GM23248 (cell line): ENCODE results near the gene FBXO46. TPM values are rescaled to one million over a fixed set of nuclear protein-coding genes. Genes with fewer than 3 reads are reported as not detected.
A peak's percentile ranks its signal among the peaks of the same experiment; 100 is the strongest.
"Not testable (repeated sequence)": the region's sequence is repeated elsewhere in the genome, so short reads cannot be mapped to it uniquely, and the experiment has no call there.

ENCODE experiments used
- DNase-seq: peaks from one replicate; pipeline ENCODE4 v3.0.0-alpha.2; 2015
- H2AFZ ChIP-seq: fragments of 200-600 bp; sonication (generic); 2 replicates; pipeline ENCODE4 v1.6.1; 2016; ENCODE audit warnings: antibody characterized with exemption
- H3F3A ChIP-seq: fragments of 200-600 bp; sonication (generic); 2 replicates; pipeline ENCODE4 v1.6.1; 2016; ENCODE audit warnings: mild to moderate bottlenecking, antibody characterized with exemption, mixed run types; ENCODE audit not compliant: insufficient read depth
- H3K27ac ChIP-seq: fragments of 200-600 bp; sonication (generic); 2 replicates; pipeline ENCODE4 v1.5.1; 2016; ENCODE audit warnings: mild to moderate bottlenecking
- H3K27me3 ChIP-seq: fragments of 200-600 bp; sonication (generic); replicated peaks from 2 replicates; pipeline ENCODE4 v1.6.1; 2016; ENCODE audit warnings: mild to moderate bottlenecking; ENCODE audit not compliant: insufficient read depth
- H3K36me3 ChIP-seq: fragments of 200-600 bp; sonication (generic); 2 replicates; pipeline ENCODE4 v1.6.1; 2016; ENCODE audit warnings: low read depth, mild to moderate bottlenecking
- H3K4me1 ChIP-seq: fragments of 200-600 bp; sonication (generic); 2 replicates; pipeline ENCODE4 v1.6.1; 2016; ENCODE audit warnings: mild to moderate bottlenecking; ENCODE audit not compliant: insufficient read depth
- H3K4me2 ChIP-seq: fragments of 200-600 bp; sonication (generic); one replicate; pipeline ENCODE4 v1.6.1; 2016; ENCODE audit warnings: mild to moderate bottlenecking; ENCODE audit not compliant: unreplicated experiment
- H3K4me3 ChIP-seq: fragments of 200-600 bp; sonication (generic); 2 replicates; pipeline ENCODE4 v1.5.1; 2016; ENCODE audit warnings: mild to moderate bottlenecking
- H3K79me2 ChIP-seq: fragments of 200-600 bp; sonication (generic); 2 replicates; pipeline ENCODE4 v1.6.1; 2016; ENCODE audit warnings: mild to moderate bottlenecking; ENCODE audit not compliant: insufficient read depth
- H3K9ac ChIP-seq: fragments of 200-600 bp; sonication (generic); 2 replicates; pipeline ENCODE4 v1.6.1; 2016; ENCODE audit warnings: mild to moderate bottlenecking
- H3K9me2 ChIP-seq: fragments of 200-600 bp; sonication (generic); 2 replicates; pipeline ENCODE4 v1.6.1; 2016; ENCODE audit warnings: mixed run types, mild to moderate bottlenecking, moderate library complexity; ENCODE audit not compliant: insufficient read depth
- H3K9me3 ChIP-seq: fragments of 200-600 bp; sonication (generic); one replicate; pipeline ENCODE4 v1.6.1; 2017; ENCODE audit warnings: low read depth
- H4K20me1 ChIP-seq: fragments of 200-600 bp; sonication (generic); 2 replicates; pipeline ENCODE4 v1.6.0; 2016; ENCODE audit not compliant: insufficient read depth
- EZH2 ChIP-seq: fragments of 200-600 bp; sonication (generic); IDR thresholded peaks from 2 replicates; pipeline ENCODE4 v1.6.1; 2018; ENCODE audit warnings: antibody characterized with exemption, mild to moderate bottlenecking; ENCODE audit not compliant: insufficient read depth, poor library complexity, severe bottlenecking
- EZH2phosphoT487 ChIP-seq: fragments of 200-600 bp; sonication (generic); IDR thresholded peaks from 2 replicates; pipeline ENCODE4 v1.6.1; 2018; ENCODE audit warnings: antibody characterized with exemption, moderate library complexity, mild to moderate bottlenecking, low read depth; ENCODE audit not compliant: insufficient read depth
- WGBS, 2 experiments: methylation state at CpG; one replicate each; pipeline ENCODE4 v1.1.6; 2015 to 2017; ENCODE audit warnings: low lambda C conversion rate in 2 of 2, low coverage in 1 of 2; ENCODE audit errors: missing lambda C conversion rate in 2 of 2; 5-methylcytosine and 5-hydroxymethylcytosine counted together
- in situ Hi-C: fragments of 300-500 bp; cut with MboI; formaldehyde crosslinking; loops from 2 replicates; pipeline ENCODE4 v1.15.0; 2020
- polyA plus RNA-seq: library from polyadenylated mRNA; unstranded; fragments of >200 nt; fragmentation: Nextera tagmentation; extraction: Ambion mirVana; gene quantifications from 2 replicates; pipeline ENCODE4 v1.2.1, GENCODE V29; 2016
- total RNA-seq: library from RNA; depleted of rRNA; stranded (reverse); fragments of >200 nt; shearing (Covaris generic); gene quantifications from 2 replicates; pipeline ENCODE4 v1.2.3, GENCODE V29; 2014

The FBXO46 gene
- total and polyA plus RNA-seq, 2 experiments from 2014 or later, result 3.1 to 6.3 TPM

DNA sequence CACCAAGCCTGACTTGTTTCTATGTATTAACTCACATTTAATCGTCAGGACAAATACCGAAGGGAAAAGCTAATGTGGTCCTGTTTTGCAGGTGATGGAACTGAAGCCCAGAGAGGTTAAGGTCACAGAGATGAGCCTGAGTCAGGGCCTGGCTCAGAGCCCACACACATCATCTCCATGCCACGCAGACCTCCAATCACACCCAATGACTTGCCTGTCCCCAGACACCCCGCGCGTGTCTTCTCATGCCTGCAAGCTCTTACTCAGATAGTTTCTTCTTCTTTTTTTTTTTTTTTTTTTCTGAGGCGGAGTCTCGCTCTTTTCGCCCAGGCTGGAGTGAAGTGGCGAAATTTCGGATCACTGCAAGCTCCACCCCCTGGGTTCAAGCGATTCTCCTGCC, 21.9 kb upstream of the FBXO46 start:
- no peaks in the 10 kb centered on the region for H3K79me2 ChIP-seq
- TF ChIP-seq EZH2 (no peak), EZH2phosphoT487 (no peak)
- H3K9ac ChIP-seq, result no peak overlapping the region
- no peaks in the 10 kb centered on the region for H4K20me1 ChIP-seq
- peak; percentile 26 for DNase-seq
- H3K9me2 ChIP-seq, result no peaks in the 10 kb centered on the region
- H3F3A ChIP-seq, result no peaks in the 10 kb centered on the region
- no peak overlapping the region for H3K4me3 ChIP-seq
- WGBS, 2 experiments, result 76 to 85% methylated on average over 9 to 12 of the region's 12 CpGs
- H2AFZ ChIP-seq, result no peak overlapping the region
- no peaks in the 10 kb centered on the region for H3K9me3 ChIP-seq
- H3K27ac ChIP-seq, result no peak overlapping the region
- H3K4me2 ChIP-seq, result no peak overlapping the region
- no peaks in the 10 kb centered on the region for H3K4me1 ChIP-seq
- in situ Hi-C loops, result no loop called here
- H3K27me3 ChIP-seq, result no peaks in the 10 kb centered on the region
- no peaks in the 10 kb centered on the region for H3K36me3 ChIP-seq

DNA sequence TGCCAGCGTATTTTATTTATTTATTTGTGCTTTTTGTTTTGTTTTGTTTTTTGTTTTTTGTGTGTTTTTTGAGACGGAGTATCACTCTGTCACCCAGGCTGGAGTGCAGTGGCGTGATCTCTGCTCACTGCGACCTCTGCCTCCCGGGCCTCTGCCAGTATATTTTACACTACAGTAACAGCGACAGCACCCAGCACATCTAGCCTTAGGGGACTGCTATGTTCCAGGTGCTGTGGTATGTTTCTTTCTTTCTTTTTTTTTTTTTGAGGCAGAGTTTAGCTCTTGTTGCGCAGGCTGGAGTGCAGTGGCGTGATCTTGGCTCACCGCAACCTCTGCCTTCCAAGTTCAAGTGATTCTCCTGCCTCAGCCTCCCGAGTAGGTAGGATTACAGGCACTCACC, 20.8 kb upstream of the FBXO46 start:
- H3K36me3 ChIP-seq, H3K9me3 ChIP-seq, H3K27ac ChIP-seq, H3K79me2 ChIP-seq, H3K4me1 ChIP-seq, DNase-seq, H3K4me3 ChIP-seq, H3F3A ChIP-seq, H3K9ac ChIP-seq, H3K4me2 ChIP-seq, H3K9me2 ChIP-seq, H4K20me1 ChIP-seq, H2AFZ ChIP-seq, H3K27me3 ChIP-seq, in situ Hi-C loops: not testable (repeated sequence)
- 82% methylated on average over 10 of the region's 10 CpGs for WGBS, 2 experiments

DNA sequence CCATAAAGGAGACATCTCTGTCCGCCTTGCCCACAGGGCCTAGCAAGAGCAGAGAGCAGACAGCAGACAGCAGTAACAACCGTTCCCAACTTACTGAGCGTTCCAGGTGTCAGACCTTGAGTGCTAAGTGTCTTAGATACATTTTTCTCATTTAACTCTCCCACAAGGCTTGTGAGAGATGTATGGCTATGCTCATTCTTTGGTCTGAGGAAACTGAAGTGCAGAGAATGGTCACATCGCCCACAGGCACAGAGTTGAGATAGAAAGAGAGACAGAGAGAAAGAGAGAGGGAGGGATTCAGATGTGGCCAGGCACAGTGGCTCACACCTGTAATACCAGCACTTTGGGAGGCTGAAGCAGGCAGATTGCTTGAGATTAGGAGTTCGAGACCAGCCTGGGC, 16.8 kb upstream of the FBXO46 start:
- H3F3A ChIP-seq, result no peaks in the 10 kb centered on the region
- H3K9me3 ChIP-seq, result no peaks in the 10 kb centered on the region
- H2AFZ ChIP-seq, result no peak overlapping the region
- H3K9me2 ChIP-seq, result no peaks in the 10 kb centered on the region
- TF ChIP-seq EZH2phosphoT487, result no peak
- no peak for TF ChIP-seq EZH2
- H3K4me2 ChIP-seq, result no peak overlapping the region
- H3K4me3 ChIP-seq, result no peak overlapping the region
- 63 to 66% methylated on average over 5 of the region's 5 CpGs for WGBS, 2 experiments
- no peaks in the 10 kb centered on the region for H4K20me1 ChIP-seq
- no peaks in the 10 kb centered on the region for H3K4me1 ChIP-seq
- no peaks in the 10 kb centered on the region for H3K27me3 ChIP-seq
- in situ Hi-C loops, result no loop called here
- H3K27ac ChIP-seq, result no peak overlapping the region
- no peaks in the 10 kb centered on the region for H3K79me2 ChIP-seq
- DNase-seq, result no peak
- H3K36me3 ChIP-seq, result no peaks in the 10 kb centered on the region
- H3K9ac ChIP-seq, result no peak overlapping the region

DNA sequence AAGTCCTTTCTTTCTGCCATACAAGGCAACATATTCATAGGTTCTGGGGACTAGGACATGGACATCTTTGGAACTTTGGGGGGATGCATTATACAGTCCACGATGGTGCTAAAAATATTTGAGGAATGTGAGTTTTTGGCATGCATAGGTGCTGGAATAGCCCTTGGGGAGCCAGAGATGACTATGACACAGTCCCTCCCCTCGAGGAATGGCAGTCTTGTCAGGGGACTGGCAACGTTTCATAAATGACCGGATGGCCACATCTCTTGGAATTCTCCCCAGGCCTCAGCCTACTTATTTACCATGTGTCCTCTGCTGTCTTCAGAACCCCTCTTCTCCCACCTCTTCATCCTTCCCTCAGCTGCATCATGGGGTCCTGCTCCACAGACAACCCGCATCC, 16.2 kb upstream of the FBXO46 start:
- no peaks in the 10 kb centered on the region for H4K20me1 ChIP-seq
- no peaks in the 10 kb centered on the region for H3K36me3 ChIP-seq
- no peaks in the 10 kb centered on the region for H3K4me1 ChIP-seq
- in situ Hi-C loops, result no loop called here
- no peak overlapping the region for H3K4me3 ChIP-seq
- WGBS, 2 experiments, result 63 to 69% methylated on average over 5 of the region's 5 CpGs
- no peaks in the 10 kb centered on the region for H3K79me2 ChIP-seq
- no peak for TF ChIP-seq EZH2phosphoT487
- TF ChIP-seq EZH2, result no peak
- H2AFZ ChIP-seq, result no peak overlapping the region
- H3K4me2 ChIP-seq, result no peak overlapping the region
- DNase-seq, result no peak
- no peaks in the 10 kb centered on the region for H3K9me3 ChIP-seq
- no peaks in the 10 kb centered on the region for H3K27me3 ChIP-seq
- no peak overlapping the region for H3K27ac ChIP-seq
- H3K9ac ChIP-seq, result no peak overlapping the region
- no peaks in the 10 kb centered on the region for H3K9me2 ChIP-seq
- H3F3A ChIP-seq, result no peaks in the 10 kb centered on the region

DNA sequence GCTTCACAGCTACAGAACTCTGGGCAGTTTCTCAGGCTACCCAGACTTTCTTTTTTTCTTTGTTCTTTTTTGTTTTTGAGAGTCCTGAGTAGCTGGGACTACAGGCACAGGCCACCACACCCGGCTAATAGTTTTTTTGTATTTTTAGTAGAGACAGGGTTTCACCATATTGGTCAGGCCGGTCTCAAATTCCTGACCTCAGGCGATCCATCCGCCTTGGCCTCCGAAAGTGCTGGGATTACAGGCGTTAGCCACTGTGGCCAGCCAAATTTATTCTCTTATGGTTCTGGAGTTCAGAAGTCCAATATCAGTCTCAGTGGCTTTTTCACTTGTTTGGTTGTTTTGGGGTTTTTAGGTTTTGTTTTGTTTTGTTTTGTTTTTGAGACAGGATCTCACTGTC, 14.9 kb upstream of the FBXO46 start:
- Histone ChIP-seq H3F3A (no peaks in the 10 kb centered on the region), H3K4me2 (no peak overlapping the region), H3K79me2 (no peaks in the 10 kb centered on the region), H3K9me3 (no peaks in the 10 kb centered on the region), H3K9ac (no peak overlapping the region), H3K4me3 (no peak overlapping the region), H4K20me1 (no peaks in the 10 kb centered on the region), H2AFZ (no peak overlapping the region), H3K27me3 (no peaks in the 10 kb centered on the region), H3K9me2 (no peaks in the 10 kb centered on the region), H3K4me1 (no peaks in the 10 kb centered on the region), H3K27ac (no peak overlapping the region), H3K36me3 (no peaks in the 10 kb centered on the region)
- in situ Hi-C loops, result no loop called here
- no peak for DNase-seq
- no peak for TF ChIP-seq EZH2phosphoT487
- no peak for TF ChIP-seq EZH2
- WGBS, 2 experiments, result 66 to 70% methylated on average over 6 of the region's 6 CpGs
